Ovary (tissue), 3 donors: Measurements from ENCODE around the gene BCL2L15.

Experiments
- EP300 ChIP-seq: sonication (generic); formaldehyde crosslinking; IDR thresholded peaks from one replicate; pipeline ENCODE4 v1.6.1; 2017; ENCODE audit warnings: antibody characterized with exemption
- POLR2A ChIP-seq: fragments of 450-650 bp; IDR thresholded peaks from one replicate; pipeline ENCODE4 v1.6.1; 2017; ENCODE audit warnings: antibody characterized with exemption, mild to moderate bottlenecking, moderate library complexity
- TF ChIP-seq, protein P1 (sequence below), 3 donors: fragments of 450-650 bp in 2 of 3; fragments of 200-600 bp in 1 of 3; IDR thresholded peaks; one replicate each; pipeline versions ENCODE4 v1.5.1 to v1.8.0; 2016 to 2022; ENCODE audit warnings: antibody characterized with exemption in 3 of 3, mild to moderate bottlenecking in 1 of 3
- donor health status: DM: no; HTN: no; CAD: no.

DNA sequence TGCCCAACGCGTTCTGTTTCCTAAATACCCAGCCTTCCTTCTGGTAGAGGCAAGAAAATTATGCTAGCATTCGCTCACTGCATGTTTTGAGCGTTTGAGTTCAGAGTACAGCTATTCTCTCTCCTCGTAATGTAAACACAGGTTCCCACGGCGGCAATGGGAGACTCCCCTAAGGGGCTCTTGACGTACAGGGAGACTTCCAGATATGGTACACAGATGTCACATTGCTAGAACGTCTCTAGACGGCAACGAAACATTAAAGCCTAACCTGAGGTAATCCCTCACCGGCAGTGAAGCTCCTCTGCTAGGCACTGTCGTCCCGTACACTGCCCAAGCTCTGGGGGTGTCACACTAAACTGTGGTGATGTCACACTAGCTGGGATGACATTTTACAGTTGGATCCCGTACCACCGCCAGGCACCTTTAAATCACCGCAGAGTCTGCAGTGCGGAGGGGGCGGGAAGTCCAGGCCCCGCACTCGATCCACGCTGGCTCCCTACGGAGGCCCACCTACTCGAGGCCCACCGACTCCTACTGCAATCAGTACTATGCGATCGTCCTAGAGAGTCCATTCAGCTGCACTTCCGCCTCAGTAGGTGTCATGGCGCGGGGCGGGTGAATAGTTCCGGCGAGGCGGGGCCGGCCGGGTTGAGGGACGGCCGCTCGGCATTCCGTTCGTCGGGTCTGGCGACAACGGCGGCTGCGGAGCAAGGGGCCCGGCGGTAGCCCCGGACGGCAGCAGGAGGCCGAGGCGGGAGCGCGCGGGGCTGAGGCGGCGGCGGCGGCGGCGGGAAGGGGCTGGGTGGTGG is 41.8 kb upstream of the BCL2L15 start, which contains the start of gene HIPK1:
- TF ChIP-seq EP300 (peak; percentile 29), POLR2A (peak; percentile 69)
- TF ChIP-seq, protein P1, sequence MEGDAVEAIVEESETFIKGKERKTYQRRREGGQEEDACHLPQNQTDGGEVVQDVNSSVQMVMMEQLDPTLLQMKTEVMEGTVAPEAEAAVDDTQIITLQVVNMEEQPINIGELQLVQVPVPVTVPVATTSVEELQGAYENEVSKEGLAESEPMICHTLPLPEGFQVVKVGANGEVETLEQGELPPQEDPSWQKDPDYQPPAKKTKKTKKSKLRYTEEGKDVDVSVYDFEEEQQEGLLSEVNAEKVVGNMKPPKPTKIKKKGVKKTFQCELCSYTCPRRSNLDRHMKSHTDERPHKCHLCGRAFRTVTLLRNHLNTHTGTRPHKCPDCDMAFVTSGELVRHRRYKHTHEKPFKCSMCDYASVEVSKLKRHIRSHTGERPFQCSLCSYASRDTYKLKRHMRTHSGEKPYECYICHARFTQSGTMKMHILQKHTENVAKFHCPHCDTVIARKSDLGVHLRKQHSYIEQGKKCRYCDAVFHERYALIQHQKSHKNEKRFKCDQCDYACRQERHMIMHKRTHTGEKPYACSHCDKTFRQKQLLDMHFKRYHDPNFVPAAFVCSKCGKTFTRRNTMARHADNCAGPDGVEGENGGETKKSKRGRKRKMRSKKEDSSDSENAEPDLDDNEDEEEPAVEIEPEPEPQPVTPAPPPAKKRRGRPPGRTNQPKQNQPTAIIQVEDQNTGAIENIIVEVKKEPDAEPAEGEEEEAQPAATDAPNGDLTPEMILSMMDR (IDR thresholded peaks at IDR 0.05) = peak in 1 of 3 donors; percentile 22
